GM23338 (cell line): Measurements from ENCODE around the gene SPOPL. TPM values are rescaled to one million over a fixed set of nuclear protein-coding genes. Genes with fewer than 3 reads are reported as not detected.

Experiments used
- ATAC-seq: fragments of 200-7000 bp; cut with Tn5 transposase; 3 replicates; pipeline ENCODE4 v1.9.1; 2020
- DNase-seq: peaks from one replicate; pipeline ENCODE4 v3.0.0-alpha.2; 2015; ENCODE audit warnings: low spot score
- H2AFZ ChIP-seq: fragments of 200-600 bp; sonication (generic); 2 replicates; pipeline ENCODE4 v1.8.0; 2016; ENCODE audit warnings: antibody characterized with exemption, mild to moderate bottlenecking, moderate library complexity
- H3F3A ChIP-seq: fragments of 200-600 bp; sonication (generic); replicated peaks from 2 replicates; pipeline ENCODE4 v1.8.0; 2017; ENCODE audit warnings: antibody characterized with exemption, mixed run types, low read depth
- H3K27ac ChIP-seq: fragments of 200-600 bp; sonication (generic); 2 replicates; pipeline ENCODE4 v1.6.1; 2016; ENCODE audit warnings: low read depth
- H3K27me3 ChIP-seq: fragments of 200-600 bp; sonication (generic); 2 replicates; pipeline ENCODE4 v1.8.0; 2016; ENCODE audit warnings: mild to moderate bottlenecking, mixed run types, moderate library complexity; ENCODE audit not compliant: insufficient read depth
- H3K36me3 ChIP-seq: fragments of 200-600 bp; sonication (generic); 2 replicates; pipeline ENCODE4 v1.8.0; 2016; ENCODE audit warnings: mild to moderate bottlenecking; ENCODE audit not compliant: insufficient read depth
- H3K4me1 ChIP-seq: fragments of 200-600 bp; sonication (generic); 2 replicates; pipeline ENCODE4 v1.8.0; 2016; ENCODE audit warnings: mild to moderate bottlenecking, moderate library complexity; ENCODE audit not compliant: insufficient read depth
- H3K4me2 ChIP-seq: fragments of 200-600 bp; sonication (generic); 2 replicates; pipeline ENCODE4 v1.7.1; 2017; ENCODE audit warnings: mixed run types
- H3K4me3 ChIP-seq: fragments of 200-600 bp; sonication (generic); 2 replicates; pipeline ENCODE4 v1.6.1; 2016; ENCODE audit warnings: mixed run types
- H3K79me2 ChIP-seq: fragments of 200-600 bp; sonication (generic); replicated peaks from 2 replicates; pipeline ENCODE4 v1.8.0; 2017; ENCODE audit warnings: mild to moderate bottlenecking; ENCODE audit not compliant: insufficient read depth
- H3K9me2 ChIP-seq: fragments of 200-600 bp; sonication (generic); 2 replicates; pipeline ENCODE4 v1.8.0; 2017; ENCODE audit not compliant: insufficient read depth
- H4K20me1 ChIP-seq: fragments of 200-600 bp; sonication (generic); replicated peaks from 2 replicates; pipeline ENCODE4 v1.8.0; 2017; ENCODE audit warnings: mild to moderate bottlenecking; ENCODE audit not compliant: insufficient read depth
- H3K27ac Mint-ChIP-seq: 2 replicates; pipeline ENCODE4 v1.8.0; 2020; ENCODE audit warnings: inconsistent platforms, mild to moderate bottlenecking, moderate library complexity, mixed read lengths
- H3K27me3 Mint-ChIP-seq: 3 replicates; pipeline ENCODE4 v1.8.0; 2022; ENCODE audit warnings: low read depth, mild to moderate bottlenecking, moderate library complexity, mixed read lengths, inconsistent platforms; ENCODE audit not compliant: insufficient read depth, poor library complexity
- H3K36me3 Mint-ChIP-seq: 3 replicates; pipeline ENCODE4 v1.8.0; 2021; ENCODE audit warnings: low read depth, mild to moderate bottlenecking, inconsistent platforms, moderate library complexity, mixed read lengths
- H3K4me1 Mint-ChIP-seq: 3 replicates; pipeline ENCODE4 v1.8.0; 2020; ENCODE audit warnings: mild to moderate bottlenecking, inconsistent platforms, mixed read lengths
- H3K4me3 Mint-ChIP-seq: 3 replicates; pipeline ENCODE4 v1.8.0; 2021; ENCODE audit warnings: moderate library complexity, mild to moderate bottlenecking, inconsistent platforms, mixed read lengths
- H3K9me3 Mint-ChIP-seq: 3 replicates; pipeline ENCODE4 v1.8.0; 2020; ENCODE audit warnings: moderate library complexity, mild to moderate bottlenecking, inconsistent platforms, mixed read lengths
- CREB1 ChIP-seq: fragments of 250-450 bp; sonication (Bioruptor Pico); IDR thresholded peaks from 2 replicates; pipeline ENCODE4 v1.5.0; 2020; ENCODE audit warnings: low read depth, mild to moderate bottlenecking, moderate library complexity
- CTCF ChIP-seq, 2 experiments: fragments of 200-600 bp in 1 of 2; sonication (generic) in 1 of 2; conservative IDR thresholded peaks; 2 replicates each; pipeline versions ENCODE4 v1.5.1 to v1.6.1; 2016 to 2017; ENCODE audit warnings: antibody characterized with exemption in 2 of 2, low read depth in 2 of 2, mild to moderate bottlenecking in 2 of 2, moderate library complexity in 1 of 2
- ETS1 ChIP-seq: IDR thresholded peaks from 2 replicates; pipeline ENCODE4 v1.6.1; 2016; ENCODE audit warnings: antibody characterized with exemption
- EZH2 ChIP-seq: fragments of 200-600 bp; sonication (generic); IDR thresholded peaks from one replicate; pipeline ENCODE4 v1.8.0; 2017; ENCODE audit warnings: antibody characterized with exemption, mild to moderate bottlenecking, low read depth; ENCODE audit not compliant: unreplicated experiment
- EZH2phosphoT487 ChIP-seq: fragments of 200-600 bp; sonication (generic); IDR thresholded peaks from one replicate; pipeline ENCODE4 v1.8.1; 2018; ENCODE audit warnings: antibody characterized with exemption; ENCODE audit not compliant: unreplicated experiment
- JUNB ChIP-seq: IDR thresholded peaks from one replicate; pipeline ENCODE4 v1.6.1; 2016; ENCODE audit warnings: antibody characterized with exemption; ENCODE audit not compliant: unreplicated experiment
- NANOG ChIP-seq: IDR thresholded peaks from 2 replicates; pipeline ENCODE4 v1.6.1; 2016; ENCODE audit warnings: antibody characterized with exemption, borderline replicate concordance
- POLR2AphosphoS5 ChIP-seq: IDR thresholded peaks from 2 replicates; pipeline ENCODE4 v1.6.1; 2016; ENCODE audit warnings: antibody characterized with exemption, low read depth
- REST ChIP-seq: IDR thresholded peaks from one replicate; pipeline ENCODE4 v1.6.1; 2018; ENCODE audit warnings: antibody characterized with exemption; ENCODE audit not compliant: unreplicated experiment
- STAT1 ChIP-seq: IDR thresholded peaks from one replicate; pipeline ENCODE4 v1.6.1; 2016; ENCODE audit warnings: antibody characterized with exemption; ENCODE audit not compliant: unreplicated experiment
- ZNF114 ChIP-seq: fragments of 250-450 bp; sonication (Bioruptor Pico); IDR thresholded peaks from 2 replicates; pipeline ENCODE4 v1.5.0; 2020; ENCODE audit warnings: mild to moderate bottlenecking, moderate library complexity
- ZNF331 ChIP-seq: fragments of 250-450 bp; sonication (Bioruptor Pico); IDR thresholded peaks from 2 replicates; pipeline ENCODE4 v1.5.0; 2020; ENCODE audit warnings: low read depth, mild to moderate bottlenecking, moderate library complexity
- ZNF462 ChIP-seq: fragments of 250-450 bp; sonication (Bioruptor Pico); IDR thresholded peaks from 2 replicates; pipeline ENCODE4 v1.5.0; 2020; ENCODE audit warnings: mild to moderate bottlenecking, moderate library complexity
- polyA plus RNA-seq: library from polyadenylated mRNA; unstranded; fragments of >200 nt; fragmentation: Nextera tagmentation; extraction: Ambion mirVana; gene quantifications from 2 replicates; pipeline ENCODE4 v1.2.1, GENCODE V29; 2016
- total RNA-seq: library from RNA; depleted of rRNA; stranded (reverse); fragments of >200 nt; shearing (Covaris generic); gene quantifications from 2 replicates; pipeline ENCODE4 v1.2.3, GENCODE V29; 2014

The SPOPL gene
- total and polyA plus RNA-seq, 2 experiments from 2014 or later, result 4.5 to 15.4 TPM

- no peaks in the 10 kb centered on the region for H3K79me2 ChIP-seq
- no peak overlapping the region for H3K4me2 ChIP-seq
- no peak for TF ChIP-seq NANOG
- TF ChIP-seq REST, result no peak
- TF ChIP-seq EZH2phosphoT487, result no peak
- TF ChIP-seq ZNF331 (CRISPR knock-in tag), result no peak
- no peak for TF ChIP-seq EZH2
- no peak for TF ChIP-seq ZNF462
- TF ChIP-seq ZNF114 (CRISPR knock-in tag), result no peak
- TF ChIP-seq POLR2AphosphoS5, result no peak
- TF ChIP-seq ETS1, result no peak
- no peak for TF ChIP-seq JUNB
- TF ChIP-seq CTCF (conservative IDR thresholded peaks at IDR 0.05; ENCODE audit: low read depth in 2 of 2), result no peak
- TF ChIP-seq STAT1, result no peak
- TF ChIP-seq CREB1 (CRISPR knock-in tag), result no peak
- Mint-ChIP-seq H3K9me3 (no peaks in the 10 kb centered on the region), H3K4me3 (no peak overlapping the region), H3K27me3 (peaks cover 2% of the 10 kb centered on the region), H3K27ac (no peak overlapping the region), H3K4me1 (no peaks in the 10 kb centered on the region), H3K36me3 (no peaks in the 10 kb centered on the region)
- no peaks in the 10 kb centered on the region for H3F3A ChIP-seq
- no peaks in the 10 kb centered on the region for H3K36me3 ChIP-seq
- no peaks in the 10 kb centered on the region for H4K20me1 ChIP-seq
- no peak for ATAC-seq
- no peak overlapping the region for H3K4me3 ChIP-seq
- no peak overlapping the region for H2AFZ ChIP-seq
- H3K27ac ChIP-seq, result no peak overlapping the region
- H3K27me3 ChIP-seq, result no peaks in the 10 kb centered on the region
- H3K4me1 ChIP-seq, result no peaks in the 10 kb centered on the region
- peaks cover 3% of the 10 kb centered on the region; the same call in 1 of the 2 replicates for H3K9me2 ChIP-seq
- no peak for DNase-seq
Measured at GRCh38 chr2:138620431-138620830, 118.9 kb downstream of the SPOPL start.
